OCI-LY7 (cell line): Measurements from ENCODE around the gene FAP. TPM values are rescaled to one million over a fixed set of nuclear protein-coding genes. Genes with fewer than 3 reads are reported as not detected.

Experiments used
- BruUV-seq: library from RNA; stranded (reverse); fragments of 400-500 nt; replicated peaks from 2 replicates; lab custom pipeline; 2021; lab: Mats Ljungman, UMichigan
- CTCF ChIA-PET: fragments of 300-600 bp; sonication (Branson Sonifier 250); formaldehyde crosslinking; loops from one replicate; lab custom pipeline; 2022; ENCODE audit warnings: antibody characterized with exemption; ENCODE audit not compliant: unreplicated experiment; lab: Charles Lee
- POLR2A ChIA-PET: fragments of 300-600 bp; sonication (Branson Sonifier 250); formaldehyde crosslinking; loops from one replicate; lab custom pipeline; 2022; ENCODE audit warnings: antibody characterized with exemption; lab: Charles Lee
- DNase-seq: peaks from one replicate; pipeline ENCODE4 v3.0.0-alpha.2; 2015; ENCODE audit warnings: low spot score
- H2AFZ ChIP-seq: fragments of 200-600 bp; sonication (generic), shearing (Covaris generic); 2 replicates; pipeline ENCODE4 v1.6.1; 2014; ENCODE audit warnings: mild to moderate bottlenecking, antibody characterized with exemption, low read length, moderate library complexity
- H3K27ac ChIP-seq: fragments of 200-600 bp; sonication (generic); 2 replicates; pipeline ENCODE4 v1.5.1; 2014; ENCODE audit warnings: mixed run types, low read depth, mild to moderate bottlenecking, moderate library complexity, low read length, inconsistent platforms; ENCODE audit not compliant: poor library complexity, severe bottlenecking
- H3K36me3 ChIP-seq: fragments of 200-600 bp; sonication (generic); 2 replicates; pipeline ENCODE4 v1.6.1; 2014; ENCODE audit warnings: mild to moderate bottlenecking, antibody characterized with exemption, low read length, moderate library complexity, mixed read lengths; ENCODE audit not compliant: insufficient read depth
- H3K4me1 ChIP-seq: fragments of 200-600 bp; sonication (generic); 2 replicates; pipeline ENCODE4 v1.5.1; 2014; ENCODE audit warnings: mild to moderate bottlenecking, low read length; ENCODE audit not compliant: insufficient read depth, poor library complexity, severe bottlenecking
- H3K4me2 ChIP-seq: fragments of 200-600 bp; sonication (generic); 2 replicates; pipeline ENCODE4 v1.6.1; 2014; ENCODE audit warnings: mild to moderate bottlenecking, low read length
- H3K4me3 ChIP-seq: fragments of 200-600 bp; sonication (generic); 2 replicates; pipeline ENCODE4 v1.5.1; 2014; ENCODE audit warnings: mild to moderate bottlenecking, low read depth, low read length; ENCODE audit not compliant: poor library complexity, severe bottlenecking
- H3K79me2 ChIP-seq: fragments of 200-600 bp; sonication (generic); 2 replicates; pipeline ENCODE4 v1.6.1; 2016; ENCODE audit warnings: low read depth, mild to moderate bottlenecking, low read length, moderate library complexity, mixed read lengths; ENCODE audit not compliant: insufficient read depth
- H3K9me2 ChIP-seq: fragments of 200-600 bp; sonication (generic); 2 replicates; pipeline ENCODE4 v1.6.1; 2016; ENCODE audit warnings: mild to moderate bottlenecking, low read length, mixed read lengths; ENCODE audit not compliant: insufficient read depth
- H3K9me3 ChIP-seq: fragments of 200-600 bp; sonication (generic); 2 replicates; pipeline ENCODE4 v1.6.1; 2014; ENCODE audit warnings: mild to moderate bottlenecking, mixed run types, low read length, mixed read lengths
- H4K20me1 ChIP-seq: fragments of 200-600 bp; sonication (generic); 2 replicates; pipeline ENCODE4 v1.6.1; 2014; ENCODE audit warnings: mild to moderate bottlenecking, antibody characterized with exemption, low read length, moderate library complexity, mixed read lengths; ENCODE audit not compliant: insufficient read depth
- EZH2phosphoT487 ChIP-seq: fragments of 200-600 bp; sonication (generic); IDR thresholded peaks from 2 replicates; pipeline ENCODE4 v1.6.1; 2018; ENCODE audit warnings: low read depth, borderline replicate concordance, mild to moderate bottlenecking, mixed run types, antibody characterized with exemption, low read length, moderate library complexity, mixed read lengths
- intact Hi-C: fragments of 100-400 bp; cut with micrococcal nuclease; formaldehyde crosslinking; loops from one replicate; pipeline ENCODE4 v1.10.0; 2022; ENCODE audit not compliant: unreplicated experiment
- total RNA-seq, 2 experiments: library from RNA; depleted of rRNA in 1 of 2; stranded (reverse); fragments of >200 nt in 1 of 2; shearing (Covaris generic) in 1 of 2; gene quantifications; 2 replicates each; pipeline ENCODE4 v1.2.3, GENCODE V29; 2014 to 2022
- TF ChIP-seq, protein P1 (sequence below): fragments of 200-600 bp; sonication (generic); conservative IDR thresholded peaks from 2 replicates; pipeline ENCODE4 v1.5.1; 2014; ENCODE audit warnings: mild to moderate bottlenecking, antibody characterized with exemption, low read length, moderate library complexity, mixed read lengths

FAP gene
- total RNA-seq, 2 experiments from 2014 or later = not detected

- no peak overlapping the region for H2AFZ ChIP-seq
- H3K27ac ChIP-seq = no peak overlapping the region
- H3K9me3 ChIP-seq = no peaks in the 10 kb centered on the region
- ChIA-PET CTCF (no interaction called here), POLR2A (interaction anchor here (1.2 kb wide), 1 partner anchor 32 kb away, joined by 3 read pairs; no protein-coding TSS in a partner anchor)
- H3K4me3 ChIP-seq = no peak overlapping the region
- TF ChIP-seq EZH2phosphoT487 = no peak
- TF ChIP-seq, protein P1, sequence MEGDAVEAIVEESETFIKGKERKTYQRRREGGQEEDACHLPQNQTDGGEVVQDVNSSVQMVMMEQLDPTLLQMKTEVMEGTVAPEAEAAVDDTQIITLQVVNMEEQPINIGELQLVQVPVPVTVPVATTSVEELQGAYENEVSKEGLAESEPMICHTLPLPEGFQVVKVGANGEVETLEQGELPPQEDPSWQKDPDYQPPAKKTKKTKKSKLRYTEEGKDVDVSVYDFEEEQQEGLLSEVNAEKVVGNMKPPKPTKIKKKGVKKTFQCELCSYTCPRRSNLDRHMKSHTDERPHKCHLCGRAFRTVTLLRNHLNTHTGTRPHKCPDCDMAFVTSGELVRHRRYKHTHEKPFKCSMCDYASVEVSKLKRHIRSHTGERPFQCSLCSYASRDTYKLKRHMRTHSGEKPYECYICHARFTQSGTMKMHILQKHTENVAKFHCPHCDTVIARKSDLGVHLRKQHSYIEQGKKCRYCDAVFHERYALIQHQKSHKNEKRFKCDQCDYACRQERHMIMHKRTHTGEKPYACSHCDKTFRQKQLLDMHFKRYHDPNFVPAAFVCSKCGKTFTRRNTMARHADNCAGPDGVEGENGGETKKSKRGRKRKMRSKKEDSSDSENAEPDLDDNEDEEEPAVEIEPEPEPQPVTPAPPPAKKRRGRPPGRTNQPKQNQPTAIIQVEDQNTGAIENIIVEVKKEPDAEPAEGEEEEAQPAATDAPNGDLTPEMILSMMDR = no peak
- no peak for DNase-seq
- H3K4me1 ChIP-seq = no peaks in the 10 kb centered on the region
- intact Hi-C loops = no loop called here
- BruUV-seq = no TSS peak
- no peaks in the 10 kb centered on the region for H3K9me2 ChIP-seq
- no peaks in the 10 kb centered on the region for H3K36me3 ChIP-seq
- no peaks in the 10 kb centered on the region for H3K79me2 ChIP-seq
- no peak overlapping the region for H3K4me2 ChIP-seq
- H4K20me1 ChIP-seq = no peaks in the 10 kb centered on the region
Measured at GRCh38 chr2:162258686-162259085, 15.4 kb upstream of the FAP start.

DNA sequence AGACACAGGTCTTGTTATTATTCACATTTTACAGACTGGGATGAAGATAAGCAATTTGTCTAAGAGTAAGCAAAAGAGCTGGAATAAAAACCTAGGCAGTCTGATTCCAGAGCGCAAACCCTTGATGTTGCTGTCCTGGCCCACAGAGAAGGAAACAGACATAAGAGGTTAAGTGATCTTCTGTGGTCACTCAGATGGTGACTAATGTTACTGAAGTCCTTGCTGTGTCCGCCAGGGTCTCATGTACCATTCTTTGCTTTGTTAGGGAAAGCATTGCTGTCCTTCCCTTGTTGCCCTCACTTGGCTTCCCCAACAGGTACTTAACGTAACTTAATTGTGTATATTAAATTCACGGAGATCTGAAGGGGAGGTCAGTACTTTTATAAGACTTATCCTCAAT, 14.9 kb upstream of the FAP start:
- H4K20me1 ChIP-seq = no peaks in the 10 kb centered on the region
- no peaks in the 10 kb centered on the region for H3K79me2 ChIP-seq
- no peak overlapping the region for H3K4me2 ChIP-seq
- H3K27ac ChIP-seq = no peak overlapping the region
- H3K9me2 ChIP-seq = no peaks in the 10 kb centered on the region
- no TSS peak for BruUV-seq
- ChIA-PET CTCF (no interaction called here), POLR2A (interaction anchor here (1.2 kb wide), 1 partner anchor 33 kb away, joined by 3 read pairs; no protein-coding TSS in a partner anchor)
- no peaks in the 10 kb centered on the region for H3K4me1 ChIP-seq
- H3K36me3 ChIP-seq = no peaks in the 10 kb centered on the region
- intact Hi-C loops = no loop called here
- no peaks in the 10 kb centered on the region for H3K9me3 ChIP-seq
- DNase-seq = no peak
- no peak overlapping the region for H2AFZ ChIP-seq
- TF ChIP-seq, protein P1 = no peak
- no peak for TF ChIP-seq EZH2phosphoT487
- H3K4me3 ChIP-seq = no peak overlapping the region

- no peaks in the 10 kb centered on the region for H3K36me3 ChIP-seq
- DNase-seq = no peak
- no peak overlapping the region for H3K27ac ChIP-seq
- no peaks in the 10 kb centered on the region for H3K9me2 ChIP-seq
- intact Hi-C loops = no loop called here
- TF ChIP-seq, protein P1 = no peak
- H3K4me3 ChIP-seq = no peak overlapping the region
- no peaks in the 10 kb centered on the region for H3K9me3 ChIP-seq
- H3K4me1 ChIP-seq = no peaks in the 10 kb centered on the region
- no TSS peak for BruUV-seq
- H3K4me2 ChIP-seq = no peak overlapping the region
- H4K20me1 ChIP-seq = no peaks in the 10 kb centered on the region
- CTCF ChIA-PET = no interaction called here
- no peak overlapping the region for H2AFZ ChIP-seq
- POLR2A ChIA-PET = interaction anchor here (0.6 to 1.2 kb wide), 2 partner anchors 34 to 71 kb away, joined by 3 to 6 read pairs; no protein-coding TSS in a partner anchor
- no peaks in the 10 kb centered on the region for H3K79me2 ChIP-seq
Measured at GRCh38 chr2:162257425-162257824, 14.2 kb upstream of the FAP start.
